Cardiac muscle cell (in vitro differentiated cells and primary cell): ENCODE measurements around the gene LRMDA. TPM values are rescaled to one million over a fixed set of nuclear protein-coding genes. Genes with fewer than 3 reads are reported as not detected.

Experiments
- DNase-seq, 2 donors: peaks; one replicate each; pipeline versions ENCODE4 v3.0.0 to v3.0.0-alpha.2; 2010 to 2017; ENCODE audit warnings: low read depth in 1 of 2, low spot score in 1 of 2
- H3K27ac ChIP-seq: fragments of 200-600 bp; sonication (generic); 2 replicates; pipeline ENCODE4 v1.5.1; 2016
- H3K27me3 ChIP-seq: fragments of 200-600 bp; sonication (generic); 2 replicates; pipeline ENCODE4 v1.6.0; 2016; ENCODE audit warnings: control low read depth
- H3K36me3 ChIP-seq: fragments of 200-600 bp; sonication (generic); 2 replicates; pipeline ENCODE4 v1.5.1; 2016; ENCODE audit warnings: control low read depth
- H3K4me1 ChIP-seq: fragments of 200-600 bp; sonication (generic); 2 replicates; pipeline ENCODE4 v1.8.1; 2017; ENCODE audit warnings: low read depth, mild to moderate bottlenecking, mixed run types
- H3K4me3 ChIP-seq: fragments of 200-600 bp; sonication (generic); 2 replicates; pipeline ENCODE4 v1.5.1; 2016; ENCODE audit warnings: mild to moderate bottlenecking
- H3K9me3 ChIP-seq: fragments of 200-600 bp; sonication (generic); 2 replicates; pipeline ENCODE4 v1.5.1; 2017; ENCODE audit warnings: low read depth, mild to moderate bottlenecking, control low read depth
- CTCF ChIP-seq: IDR thresholded peaks from 2 replicates; pipeline ENCODE4 v1.5.1; 2012; ENCODE audit warnings: low read depth, mild to moderate bottlenecking, low read length
- polyA plus RNA-seq: library from polyadenylated mRNA; unstranded; fragments of >200 nt; fragmentation: Nextera tagmentation; extraction: Ambion mirVana; gene quantifications from 2 replicates; pipeline ENCODE4 v1.2.1, GENCODE V29; 2016
- total RNA-seq: library from RNA; depleted of rRNA; stranded (reverse); fragments of >200 nt; gene quantifications from 2 replicates; pipeline ENCODE4 v1.2.3, GENCODE V29; 2016

LRMDA gene
- total and polyA plus RNA-seq, 2 experiments from 2014 or later: 6.2 to 11.7 TPM

DNA sequence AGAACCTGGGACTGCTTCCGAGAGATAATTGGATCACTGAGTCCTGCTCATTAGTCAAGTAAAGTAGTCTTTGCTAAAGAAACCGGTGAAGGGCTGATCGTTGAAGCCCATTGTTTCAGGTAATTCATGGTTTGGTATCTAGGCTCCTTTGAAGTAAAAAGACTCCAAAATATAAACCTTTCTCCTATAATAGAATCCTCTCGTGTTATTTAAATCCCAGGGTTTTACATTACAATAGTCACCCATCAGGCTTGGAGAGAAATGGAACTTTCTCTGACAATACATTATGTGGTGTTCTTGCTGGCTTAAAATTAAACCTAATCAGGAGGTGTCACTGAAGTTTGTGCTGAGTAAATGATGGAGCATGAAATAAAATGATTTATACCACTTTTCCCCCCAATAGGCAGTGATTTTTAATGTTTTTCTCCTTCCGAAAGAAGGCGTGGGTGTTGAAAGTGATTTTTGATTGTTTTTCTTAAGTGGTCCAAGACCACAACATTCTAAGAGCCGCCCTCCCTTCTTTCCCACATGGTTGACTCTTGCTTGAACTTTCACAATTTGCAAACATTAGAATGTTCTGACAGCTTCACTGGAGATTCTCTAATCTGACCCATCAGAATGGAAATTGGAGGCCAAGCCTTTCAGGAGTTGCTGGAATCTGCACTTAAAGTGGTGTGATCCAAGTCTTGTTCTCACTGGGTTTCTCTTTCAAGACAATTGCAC, 44.2 kb downstream of the LRMDA start:
- no peak overlapping the region for H3K27ac ChIP-seq
- no peaks in the 10 kb centered on the region for H3K36me3 ChIP-seq
- H3K27me3 ChIP-seq: no peaks in the 10 kb centered on the region
- peak in 1 of 2 donors; percentile 87 for DNase-seq
- H3K9me3 ChIP-seq: no peaks in the 10 kb centered on the region
- TF ChIP-seq CTCF: no peak
- H3K4me3 ChIP-seq: no peak overlapping the region
- no peaks in the 10 kb centered on the region for H3K4me1 ChIP-seq

GRCh38 chr10:75476569-75476968, 45.1 kb downstream of the LRMDA start:
- H3K27me3 ChIP-seq: no peaks in the 10 kb centered on the region
- H3K9me3 ChIP-seq: no peaks in the 10 kb centered on the region
- no peak overlapping the region for H3K4me3 ChIP-seq
- H3K27ac ChIP-seq: no peak overlapping the region
- no peaks in the 10 kb centered on the region for H3K4me1 ChIP-seq
- TF ChIP-seq CTCF: no peak
- no peak for DNase-seq
- no peaks in the 10 kb centered on the region for H3K36me3 ChIP-seq

DNA sequence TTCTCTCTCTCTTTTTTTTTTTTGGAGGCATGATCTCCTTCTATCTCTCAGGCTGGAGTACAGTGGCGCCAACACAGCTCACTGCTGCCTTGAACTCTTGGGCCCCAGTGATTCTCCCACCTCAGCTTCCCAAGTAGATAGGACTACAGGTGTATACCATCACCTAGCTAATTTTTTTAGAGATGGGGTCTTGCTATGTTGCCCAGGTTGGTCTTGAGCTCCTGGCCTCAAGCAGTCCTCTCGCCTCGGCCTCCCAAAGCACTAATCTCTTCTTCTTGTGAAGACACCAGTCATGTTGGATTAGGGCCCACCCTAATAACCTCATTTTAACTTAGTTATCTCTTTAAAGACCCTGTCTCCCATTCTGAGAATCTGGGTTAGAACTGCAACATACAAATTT, 45.6 kb downstream of the LRMDA start:
- Histone ChIP-seq H3K9me3 (no peaks in the 10 kb centered on the region), H3K27ac (no peak overlapping the region), H3K36me3 (no peaks in the 10 kb centered on the region), H3K4me1 (no peaks in the 10 kb centered on the region), H3K27me3 (no peaks in the 10 kb centered on the region), H3K4me3 (no peak overlapping the region)
- TF ChIP-seq CTCF: no peak
- DNase-seq: no peak

GRCh38 chr10:75477680-75478079, 46.3 kb downstream of the LRMDA start:
- no peak for DNase-seq
- no peak overlapping the region for H3K4me3 ChIP-seq
- no peaks in the 10 kb centered on the region for H3K27me3 ChIP-seq
- no peaks in the 10 kb centered on the region for H3K9me3 ChIP-seq
- no peaks in the 10 kb centered on the region for H3K36me3 ChIP-seq
- no peak overlapping the region for H3K27ac ChIP-seq
- no peaks in the 10 kb centered on the region for H3K4me1 ChIP-seq
- TF ChIP-seq CTCF: no peak

GRCh38 chr10:75480374-75480773, 49.0 kb downstream of the LRMDA start:
- no peak overlapping the region for H3K27ac ChIP-seq
- TF ChIP-seq CTCF: no peak
- no peaks in the 10 kb centered on the region for H3K9me3 ChIP-seq
- no peaks in the 10 kb centered on the region for H3K27me3 ChIP-seq
- no peaks in the 10 kb centered on the region for H3K4me1 ChIP-seq
- no peak overlapping the region for H3K4me3 ChIP-seq
- no peaks in the 10 kb centered on the region for H3K36me3 ChIP-seq
- DNase-seq: no peak
